HG02840 (cell line): ENCODE measurements around the gene OBI1.

Experiments
- ATAC-seq: cut with Tn5 transposase; IDR thresholded peaks from one replicate; pipeline ENCODE4 v1.9.1; 2021; ENCODE audit warnings: mild to moderate bottlenecking, moderate library complexity, moderate number of reproducible peaks; ENCODE audit not compliant: unreplicated experiment, low FRiP score

OBI1 gene

GRCh38 chr13:78593129-78593528 is 65.8 kb downstream of the OBI1 start:
- no peak for ATAC-seq

- ATAC-seq = no peak
Observed at GRCh38 chr13:78592584-78592983, 66.4 kb downstream of the OBI1 start.

GRCh38 chr13:78589206-78589605 is 69.7 kb downstream of the OBI1 start:
- no peak for ATAC-seq

GRCh38 chr13:78587395-78587794 is 71.6 kb downstream of the OBI1 start:
- ATAC-seq = no peak

GRCh38 chr13:78586706-78587105 is 72.2 kb downstream of the OBI1 start:
- ATAC-seq = no peak

GRCh38 chr13:78576261-78576660 is 82.7 kb downstream of the OBI1 start:
- ATAC-seq = no peak

GRCh38 chr13:78572459-78572858 is 86.5 kb downstream of the OBI1 start:
- no peak for ATAC-seq

GRCh38 chr13:78569029-78569428 is 89.9 kb downstream of the OBI1 start:
- no peak for ATAC-seq

- no peak for ATAC-seq
Observed at GRCh38 chr13:78566631-78567030, 92.3 kb downstream of the OBI1 start.
